Ovary (tissue), 3 donors: Measurements from ENCODE around the gene GLDN.

ENCODE experiments used
- EP300 ChIP-seq: sonication (generic); formaldehyde crosslinking; IDR thresholded peaks from one replicate; pipeline ENCODE4 v1.6.1; 2017; ENCODE audit warnings: antibody characterized with exemption
- POLR2A ChIP-seq: fragments of 450-650 bp; IDR thresholded peaks from one replicate; pipeline ENCODE4 v1.6.1; 2017; ENCODE audit warnings: antibody characterized with exemption, mild to moderate bottlenecking, moderate library complexity
- TF ChIP-seq, protein P1 (sequence below), 3 donors: fragments of 450-650 bp in 2 of 3; fragments of 200-600 bp in 1 of 3; IDR thresholded peaks; one replicate each; pipeline versions ENCODE4 v1.5.1 to v1.8.0; 2016 to 2022; ENCODE audit warnings: antibody characterized with exemption in 3 of 3, mild to moderate bottlenecking in 1 of 3
- donor health status: DM: no; HTN: no; CAD: no.

DNA sequence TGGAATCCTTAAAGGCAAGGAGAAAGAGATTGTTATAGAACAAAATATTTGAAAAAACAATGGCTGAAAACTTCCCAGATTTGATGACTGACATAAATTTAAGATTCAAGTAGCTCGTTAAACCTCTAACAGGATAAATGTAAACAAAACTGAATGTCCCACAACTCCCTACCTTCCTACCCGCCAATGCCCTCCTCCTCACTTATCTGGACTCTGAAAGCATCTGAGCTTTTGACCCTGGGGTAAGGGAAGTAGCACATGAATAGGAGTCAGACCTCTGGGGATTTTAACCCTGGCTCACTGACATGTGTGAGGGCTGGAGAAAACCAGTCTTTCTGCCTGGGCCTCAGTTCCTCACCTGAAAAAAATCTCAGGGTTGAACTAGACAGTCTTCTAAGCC lies 29.9 kb upstream of the GLDN start:
- TF ChIP-seq, protein P1, sequence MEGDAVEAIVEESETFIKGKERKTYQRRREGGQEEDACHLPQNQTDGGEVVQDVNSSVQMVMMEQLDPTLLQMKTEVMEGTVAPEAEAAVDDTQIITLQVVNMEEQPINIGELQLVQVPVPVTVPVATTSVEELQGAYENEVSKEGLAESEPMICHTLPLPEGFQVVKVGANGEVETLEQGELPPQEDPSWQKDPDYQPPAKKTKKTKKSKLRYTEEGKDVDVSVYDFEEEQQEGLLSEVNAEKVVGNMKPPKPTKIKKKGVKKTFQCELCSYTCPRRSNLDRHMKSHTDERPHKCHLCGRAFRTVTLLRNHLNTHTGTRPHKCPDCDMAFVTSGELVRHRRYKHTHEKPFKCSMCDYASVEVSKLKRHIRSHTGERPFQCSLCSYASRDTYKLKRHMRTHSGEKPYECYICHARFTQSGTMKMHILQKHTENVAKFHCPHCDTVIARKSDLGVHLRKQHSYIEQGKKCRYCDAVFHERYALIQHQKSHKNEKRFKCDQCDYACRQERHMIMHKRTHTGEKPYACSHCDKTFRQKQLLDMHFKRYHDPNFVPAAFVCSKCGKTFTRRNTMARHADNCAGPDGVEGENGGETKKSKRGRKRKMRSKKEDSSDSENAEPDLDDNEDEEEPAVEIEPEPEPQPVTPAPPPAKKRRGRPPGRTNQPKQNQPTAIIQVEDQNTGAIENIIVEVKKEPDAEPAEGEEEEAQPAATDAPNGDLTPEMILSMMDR (IDR thresholded peaks at IDR 0.05), result no peak
- TF ChIP-seq EP300 (no peak), POLR2A (no peak)
